Measurements from ENCODE around the gene PLA2G5. TPM values are rescaled to one million over a fixed set of nuclear protein-coding genes. Genes with fewer than 3 reads are reported as not detected.

PLA2G5 gene
- total and polyA plus RNA-seq, 9 of the 15 experiments (the other 6 are each of a cell fraction or from before 2014, with no cell fraction given) = not detected

- H3K9me3 ChIP-seq (replicated peaks; ENCODE audit: control insufficient read depth, insufficient read depth, low read depth, low read length) = no peaks in the 10 kb centered on the region
- ChIA-PET POLR2A (no interaction called here), CTCF (ENCODE audit: low intra/inter-chr PET ratio) (no interaction called here)
- intact Hi-C loops (cut with micrococcal nuclease) (no loop called here), in situ Hi-C loops (cut with MboI) (no loop called here)
- no peaks in the 10 kb centered on the region for H3K9me1 ChIP-seq (ENCODE audit: control insufficient read depth, insufficient read depth, low read length)
- FAIRE-seq = no peak
- no peak overlapping the region for H3K4me3 ChIP-seq
- no TSS peak for BruUV-seq (replicated peaks)
- H2AFZ ChIP-seq (ENCODE audit: low read depth, low read length) = no peak overlapping the region
- no peaks in the 10 kb centered on the region for H3K79me2 ChIP-seq (ENCODE audit: control insufficient read depth, insufficient read depth, low read length)
- DNase-seq (ENCODE audit: extremely low read depth in 1 of 4, low spot score in 3 of 4) = no peak
- no peaks in the 10 kb centered on the region for H3K4me1 ChIP-seq (replicated peaks in 1 of 2; ENCODE audit: control insufficient read depth in 2 of 2, insufficient read depth in 2 of 2, low read length in 2 of 2)
- H3K9ac ChIP-seq (ENCODE audit: insufficient read depth in 1 of 2, low read depth in 2 of 2, low read length in 2 of 2) = no peak overlapping the region
- no peaks in the 10 kb centered on the region for H3K36me3 ChIP-seq (ENCODE audit: control insufficient read depth, insufficient read depth, low read length)
- H3K4me2 ChIP-seq (ENCODE audit: insufficient read depth, low read length) = no peak overlapping the region
- no peak for ATAC-seq
- TF ChIP-seq RFX5 (IDR thresholded peaks at IDR 0.05; ENCODE audit: low read depth, low read length) = no peak
- TF ChIP-seq MIER1 (IDR thresholded peaks at IDR 0.05; ENCODE audit: low read depth) = no peak
- no peak for TF ChIP-seq GABPA (tag; conservative IDR thresholded peaks at IDR 0.05; ENCODE audit: low read depth)
- TF ChIP-seq NKRF (IDR thresholded peaks at IDR 0.05; ENCODE audit: borderline replicate concordance) = no peak
- TF ChIP-seq ZNF589 (CRISPR knock-in tag; IDR thresholded peaks at IDR 0.05; ENCODE audit: low read depth) = no peak
- no peak for TF ChIP-seq NFYB (IDR thresholded peaks at IDR 0.05; ENCODE audit: extremely low read depth, insufficient read length)
- no peak for TF ChIP-seq ZNF77 (CRISPR knock-in tag; IDR thresholded peaks at IDR 0.05)
- TF ChIP-seq IRF9 (tag; IDR thresholded peaks at IDR 0.05) = no peak
- no peak for TF ChIP-seq ZNF695 (CRISPR knock-in tag; IDR thresholded peaks at IDR 0.05)
- TF ChIP-seq ZNF512 (tag; IDR thresholded peaks at IDR 0.05) = no peak
- no peak for TF ChIP-seq LARP7 (IDR thresholded peaks at IDR 0.05)
- TF ChIP-seq NR2C2 (CRISPR knock-in tag; IDR thresholded peaks at IDR 0.05) = no peak
- no peak for TF ChIP-seq NR2C2 (tag; IDR thresholded peaks at IDR 0.05)
- 0% methylated on average over 2 of the region's 2 CpGs for WGBS (ENCODE audit: insufficient coverage, low coverage, missing lambda C conversion rate)
- H4K20me1 ChIP-seq (replicated peaks; ENCODE audit: control insufficient read depth, insufficient read depth, low read length) = no peaks in the 10 kb centered on the region
- peaks cover 36 to 62% of the 10 kb centered on the region in 2 experiments for H3K27me3 ChIP-seq (ENCODE audit: control insufficient read depth in 2 of 2, insufficient read depth in 2 of 2, low read length in 2 of 2)
- no peak overlapping the region for H3K27ac ChIP-seq (ENCODE audit: extremely low read depth, low read depth, low read length)
Measured at GRCh38 chr1:20073256-20073655, 3.3 kb downstream of the PLA2G5 start.

Data from K562 (cell line).